ENCODE measurements around the gene RGS7. TPM values are rescaled to one million over a fixed set of nuclear protein-coding genes. Genes with fewer than 3 reads are reported as not detected.

RGS7 gene
- total and polyA plus RNA-seq, 2 experiments from 2014 or later: 0.32 to 1.7 TPM

DNA sequence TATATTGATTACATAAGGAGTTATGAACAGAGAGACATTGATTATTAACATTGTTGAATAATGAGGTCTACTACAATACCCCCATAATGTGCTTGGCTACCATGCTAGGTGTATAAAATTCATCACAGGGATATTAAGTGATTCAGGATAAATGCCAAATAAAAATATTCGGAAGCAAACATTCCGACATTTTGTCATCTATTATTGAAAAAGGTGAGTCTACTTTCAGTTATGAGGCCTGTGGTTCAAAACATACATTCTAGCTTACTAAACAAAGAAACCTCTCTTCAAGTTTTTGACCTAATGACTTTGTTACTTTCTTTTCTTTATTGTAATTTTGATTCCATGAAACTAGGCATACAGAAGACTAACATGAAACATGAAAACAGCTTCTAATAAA, 554.7 kb downstream of the RGS7 start:
- no peaks in the 10 kb centered on the region for H3K9me3 ChIP-seq (ENCODE audit: low read depth)
- H3K4me3 ChIP-seq: no peak overlapping the region
- no peak for DNase-seq
- peaks cover 30% of the 10 kb centered on the region for H3F3A ChIP-seq (ENCODE audit: insufficient read depth)
- in situ Hi-C loops (cut with MboI): no loop called here
- no peak for TF ChIP-seq EZH2phosphoT487 (IDR thresholded peaks at IDR 0.05; ENCODE audit: insufficient read depth, low read depth)
- TF ChIP-seq EZH2 (IDR thresholded peaks at IDR 0.05; ENCODE audit: insufficient read depth, poor library complexity, severe bottlenecking): no peak
- no peaks in the 10 kb centered on the region for H3K27me3 ChIP-seq (replicated peaks; ENCODE audit: insufficient read depth)
- H3K9me2 ChIP-seq (ENCODE audit: insufficient read depth): no peaks in the 10 kb centered on the region
- H3K79me2 ChIP-seq (ENCODE audit: insufficient read depth): no peaks in the 10 kb centered on the region
- WGBS, 2 experiments (ENCODE audit: low coverage in 1 of 2, low lambda C conversion rate in 2 of 2, missing lambda C conversion rate in 2 of 2): 92 to 98% methylated on average over 2 of the region's 2 CpGs
- H4K20me1 ChIP-seq (ENCODE audit: insufficient read depth): no peaks in the 10 kb centered on the region
- peaks cover 54% of the 10 kb centered on the region for H3K4me1 ChIP-seq (ENCODE audit: insufficient read depth)
- no peak overlapping the region for H3K27ac ChIP-seq
- H3K9ac ChIP-seq: no peak overlapping the region
- H2AFZ ChIP-seq: no peak overlapping the region
- H3K36me3 ChIP-seq (ENCODE audit: low read depth): no peaks in the 10 kb centered on the region
- peak overlapping the region; percentile 62 for H3K4me2 ChIP-seq (ENCODE audit: unreplicated experiment)

- WGBS, 2 experiments (ENCODE audit: low coverage in 1 of 2, low lambda C conversion rate in 2 of 2, missing lambda C conversion rate in 2 of 2): 86 to 89% methylated on average over 3 of the region's 3 CpGs
- H3K4me1 ChIP-seq (ENCODE audit: insufficient read depth): peaks cover 58% of the 10 kb centered on the region
- H3K4me2 ChIP-seq (ENCODE audit: unreplicated experiment): no peak overlapping the region
- no peaks in the 10 kb centered on the region for H3K9me2 ChIP-seq (ENCODE audit: insufficient read depth)
- H3K9ac ChIP-seq: no peak overlapping the region
- TF ChIP-seq EZH2phosphoT487 (IDR thresholded peaks at IDR 0.05; ENCODE audit: insufficient read depth, low read depth) (no peak), EZH2 (IDR thresholded peaks at IDR 0.05; ENCODE audit: insufficient read depth, poor library complexity, severe bottlenecking) (no peak)
- no peaks in the 10 kb centered on the region for H3K79me2 ChIP-seq (ENCODE audit: insufficient read depth)
- no peaks in the 10 kb centered on the region for H3K36me3 ChIP-seq (ENCODE audit: low read depth)
- no peak overlapping the region for H3K4me3 ChIP-seq
- H3K9me3 ChIP-seq (ENCODE audit: low read depth): no peaks in the 10 kb centered on the region
- H3K27me3 ChIP-seq (replicated peaks; ENCODE audit: insufficient read depth): no peaks in the 10 kb centered on the region
- peak overlapping the region; percentile 34; the same call in 1 of the 2 replicates for H2AFZ ChIP-seq
- no peak overlapping the region for H3K27ac ChIP-seq
- in situ Hi-C loops (cut with MboI): no loop called here
- DNase-seq: peak; percentile 29
- H3F3A ChIP-seq (ENCODE audit: insufficient read depth): peaks cover 30% of the 10 kb centered on the region
- no peaks in the 10 kb centered on the region for H4K20me1 ChIP-seq (ENCODE audit: insufficient read depth)
Observed at GRCh38 chr1:240801442-240801841, 555.6 kb downstream of the RGS7 start.

DNA sequence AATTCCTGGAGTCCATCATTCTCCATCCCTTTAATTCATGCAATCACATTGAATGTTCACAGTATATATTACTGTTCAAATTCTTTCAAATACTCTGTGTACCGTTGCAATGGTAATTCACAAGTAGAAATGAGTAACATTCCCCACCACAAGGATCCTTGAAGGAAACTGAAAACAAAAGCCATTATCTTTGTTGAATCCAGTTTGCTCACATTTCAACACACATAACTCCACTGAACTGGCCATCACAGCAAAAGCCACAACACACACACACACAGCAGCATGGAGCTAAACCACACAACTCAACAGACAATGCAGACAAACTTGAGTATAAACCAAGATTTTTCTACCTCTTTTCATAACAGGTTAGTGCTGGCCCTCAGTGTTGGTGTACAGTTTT, 556.7 kb downstream of the RGS7 start:
- no peaks in the 10 kb centered on the region for H4K20me1 ChIP-seq (ENCODE audit: insufficient read depth)
- H3K36me3 ChIP-seq (ENCODE audit: low read depth): no peaks in the 10 kb centered on the region
- in situ Hi-C loops (cut with MboI): no loop called here
- WGBS, 2 experiments (ENCODE audit: low coverage in 1 of 2, low lambda C conversion rate in 2 of 2, missing lambda C conversion rate in 2 of 2): 84 to 89% methylated on average over 1 of the region's 1 CpG
- H3K79me2 ChIP-seq (ENCODE audit: insufficient read depth): no peaks in the 10 kb centered on the region
- no peak overlapping the region for H3K9ac ChIP-seq
- H3K4me2 ChIP-seq (ENCODE audit: unreplicated experiment): no peak overlapping the region
- TF ChIP-seq EZH2 (IDR thresholded peaks at IDR 0.05; ENCODE audit: insufficient read depth, poor library complexity, severe bottlenecking) (no peak), EZH2phosphoT487 (IDR thresholded peaks at IDR 0.05; ENCODE audit: insufficient read depth, low read depth) (no peak)
- no peak overlapping the region for H3K27ac ChIP-seq
- no peak for DNase-seq
- H3F3A ChIP-seq (ENCODE audit: insufficient read depth): peaks cover 30% of the 10 kb centered on the region
- H3K4me3 ChIP-seq: no peak overlapping the region
- no peaks in the 10 kb centered on the region for H3K9me2 ChIP-seq (ENCODE audit: insufficient read depth)
- H3K9me3 ChIP-seq (ENCODE audit: low read depth): no peaks in the 10 kb centered on the region
- H3K4me1 ChIP-seq (ENCODE audit: insufficient read depth): peaks cover 49% of the 10 kb centered on the region
- H3K27me3 ChIP-seq (replicated peaks; ENCODE audit: insufficient read depth): no peaks in the 10 kb centered on the region
- H2AFZ ChIP-seq: no peak overlapping the region

- no peaks in the 10 kb centered on the region for H3K27me3 ChIP-seq (replicated peaks; ENCODE audit: insufficient read depth)
- DNase-seq: peak; percentile 60
- H2AFZ ChIP-seq: no peak overlapping the region
- no peaks in the 10 kb centered on the region for H3K79me2 ChIP-seq (ENCODE audit: insufficient read depth)
- in situ Hi-C loops (cut with MboI): no loop called here
- no peaks in the 10 kb centered on the region for H3F3A ChIP-seq (ENCODE audit: insufficient read depth)
- H3K9ac ChIP-seq: no peak overlapping the region
- peak overlapping the region; percentile 1 for H3K4me2 ChIP-seq (ENCODE audit: unreplicated experiment)
- no peak overlapping the region for H3K4me3 ChIP-seq
- H3K27ac ChIP-seq: no peak overlapping the region
- 57 to 63% methylated on average over 1 of the region's 1 CpG for WGBS, 2 experiments (ENCODE audit: low coverage in 1 of 2, low lambda C conversion rate in 2 of 2, missing lambda C conversion rate in 2 of 2)
- no peaks in the 10 kb centered on the region for H3K9me2 ChIP-seq (ENCODE audit: insufficient read depth)
- no peaks in the 10 kb centered on the region for H3K9me3 ChIP-seq (ENCODE audit: low read depth)
- H3K4me1 ChIP-seq (ENCODE audit: insufficient read depth): peaks cover 16% of the 10 kb centered on the region
- no peaks in the 10 kb centered on the region for H3K36me3 ChIP-seq (ENCODE audit: low read depth)
- H4K20me1 ChIP-seq (ENCODE audit: insufficient read depth): no peaks in the 10 kb centered on the region
- TF ChIP-seq EZH2 (IDR thresholded peaks at IDR 0.05; ENCODE audit: insufficient read depth, poor library complexity, severe bottlenecking): no peak
- no peak for TF ChIP-seq EZH2phosphoT487 (IDR thresholded peaks at IDR 0.05; ENCODE audit: insufficient read depth, low read depth)
Observed at GRCh38 chr1:240797050-240797449, 560.0 kb downstream of the RGS7 start.

Data from GM23248 (cell line).